Smooth muscle cell (in vitro differentiated cells): ENCODE data around the gene PAX1. TPM values are rescaled to one million over a fixed set of nuclear protein-coding genes. Genes with fewer than 3 reads are reported as not detected.

Experiments
- DNase-seq: peaks from one replicate; lab custom pipeline; 2025; ENCODE audit not compliant: unreplicated experiment; lab: John Stamatoyannopoulos, UW
- H2AFZ ChIP-seq: fragments of 200-600 bp; sonication (generic); 2 replicates; pipeline ENCODE4 v1.6.0; 2016; ENCODE audit warnings: antibody characterized with exemption, low read depth, mild to moderate bottlenecking
- H3F3A ChIP-seq: fragments of 200-600 bp; sonication (generic); 2 replicates; pipeline ENCODE4 v1.6.0; 2017; ENCODE audit warnings: antibody characterized with exemption, low read depth
- H3K27ac ChIP-seq: fragments of 200-600 bp; sonication (generic); 2 replicates; pipeline ENCODE4 v1.5.1; 2016; ENCODE audit warnings: low read depth, mild to moderate bottlenecking
- H3K27me3 ChIP-seq: fragments of 200-600 bp; sonication (generic); 2 replicates; pipeline ENCODE4 v1.6.1; 2016; ENCODE audit warnings: low read depth, mild to moderate bottlenecking
- H3K36me3 ChIP-seq: fragments of 200-600 bp; sonication (generic); 2 replicates; pipeline ENCODE4 v1.5.1; 2016; ENCODE audit warnings: low read depth
- H3K4me1 ChIP-seq: fragments of 200-600 bp; sonication (generic); 2 replicates; pipeline ENCODE4 v1.5.1; 2016; ENCODE audit warnings: low read depth
- H3K4me2 ChIP-seq: fragments of 200-600 bp; sonication (generic); 2 replicates; pipeline ENCODE4 v1.6.0; 2016; ENCODE audit warnings: mild to moderate bottlenecking
- H3K4me3 ChIP-seq: fragments of 200-600 bp; sonication (generic); 2 replicates; pipeline ENCODE4 v1.5.1; 2016; ENCODE audit warnings: mild to moderate bottlenecking
- H3K79me2 ChIP-seq: fragments of 200-600 bp; sonication (generic); 2 replicates; pipeline ENCODE4 v1.6.0; 2016; ENCODE audit warnings: low read depth, mild to moderate bottlenecking
- H3K9ac ChIP-seq: fragments of 200-600 bp; sonication (generic); 2 replicates; pipeline ENCODE4 v1.6.0; 2016; ENCODE audit warnings: low read depth
- H3K9me3 ChIP-seq: fragments of 200-600 bp; sonication (generic); replicated peaks from 2 replicates; pipeline ENCODE4 v1.5.1; 2016; ENCODE audit warnings: low read depth
- H4K20me1 ChIP-seq: fragments of 200-600 bp; sonication (generic); 2 replicates; pipeline ENCODE4 v1.6.0; 2016; ENCODE audit warnings: low read depth
- WGBS: methylation state at CpG from one replicate; pipeline ENCODE4 v1.1.7; 2016; ENCODE audit warnings: low lambda C conversion rate; 5-methylcytosine and 5-hydroxymethylcytosine counted together
- polyA plus RNA-seq: library from polyadenylated mRNA; unstranded; fragments of >200 nt; fragmentation: Nextera tagmentation; extraction: Ambion mirVana; gene quantifications from 2 replicates; pipeline ENCODE4 v1.2.1, GENCODE V29; 2016
- small RNA-seq: library from RNA; depleted of rRNA; stranded (forward); fragments of <200 nt; gene quantifications from one replicate; pipeline ENCODE3, GENCODE V24; 2014
- total RNA-seq: library from RNA; depleted of rRNA; stranded (reverse); fragments of >200 nt; gene quantifications from 2 replicates; pipeline ENCODE4 v1.2.3, GENCODE V29; 2014
- TF ChIP-seq, protein P1 (sequence below): fragments of 200-600 bp; sonication (generic); IDR thresholded peaks from 2 replicates; pipeline ENCODE4 v1.5.1; 2017; ENCODE audit warnings: borderline replicate concordance, mild to moderate bottlenecking, antibody characterized with exemption; ENCODE audit not compliant: insufficient read depth, poor library complexity, severe bottlenecking

Gene PAX1
- total and polyA plus RNA-seq, 2 experiments from 2014 or later = not detected

DNA sequence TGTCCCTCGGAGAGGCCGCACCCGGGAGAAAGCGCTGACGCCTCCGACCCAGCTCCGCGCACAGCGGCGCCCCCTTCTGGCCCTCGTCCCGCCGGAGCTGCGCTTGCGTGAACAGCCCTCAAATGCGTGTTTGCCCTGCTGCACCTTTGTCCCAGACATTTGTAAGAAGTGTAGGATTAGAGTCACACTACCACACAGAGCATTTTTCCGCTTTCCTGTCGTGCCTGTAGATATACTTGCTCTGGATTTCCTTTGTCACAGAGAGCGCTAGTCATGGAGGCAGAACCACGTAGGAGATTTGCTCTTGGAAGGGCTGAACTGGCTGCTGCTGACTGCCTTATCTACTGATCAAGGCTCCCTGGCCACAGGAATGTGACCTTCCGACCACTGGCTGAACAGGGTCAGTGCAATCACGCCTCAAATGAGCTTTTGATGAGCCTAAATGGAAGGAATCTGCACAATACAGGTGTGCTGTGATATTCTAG lies 62.3 kb downstream of the PAX1 start:
- Histone ChIP-seq H3K27ac (no peak overlapping the region), H4K20me1 (no peaks in the 10 kb centered on the region), H3K79me2 (no peaks in the 10 kb centered on the region), H3K9me3 (no peaks in the 10 kb centered on the region), H3K36me3 (no peaks in the 10 kb centered on the region), H3K4me1 (peaks cover 4% of the 10 kb centered on the region), H3F3A (no peaks in the 10 kb centered on the region), H2AFZ (no peak overlapping the region), H3K4me2 (no peak overlapping the region), H3K9ac (no peak overlapping the region), H3K4me3 (no peak overlapping the region), H3K27me3 (peaks cover 37% of the 10 kb centered on the region)
- TF ChIP-seq, protein P1, sequence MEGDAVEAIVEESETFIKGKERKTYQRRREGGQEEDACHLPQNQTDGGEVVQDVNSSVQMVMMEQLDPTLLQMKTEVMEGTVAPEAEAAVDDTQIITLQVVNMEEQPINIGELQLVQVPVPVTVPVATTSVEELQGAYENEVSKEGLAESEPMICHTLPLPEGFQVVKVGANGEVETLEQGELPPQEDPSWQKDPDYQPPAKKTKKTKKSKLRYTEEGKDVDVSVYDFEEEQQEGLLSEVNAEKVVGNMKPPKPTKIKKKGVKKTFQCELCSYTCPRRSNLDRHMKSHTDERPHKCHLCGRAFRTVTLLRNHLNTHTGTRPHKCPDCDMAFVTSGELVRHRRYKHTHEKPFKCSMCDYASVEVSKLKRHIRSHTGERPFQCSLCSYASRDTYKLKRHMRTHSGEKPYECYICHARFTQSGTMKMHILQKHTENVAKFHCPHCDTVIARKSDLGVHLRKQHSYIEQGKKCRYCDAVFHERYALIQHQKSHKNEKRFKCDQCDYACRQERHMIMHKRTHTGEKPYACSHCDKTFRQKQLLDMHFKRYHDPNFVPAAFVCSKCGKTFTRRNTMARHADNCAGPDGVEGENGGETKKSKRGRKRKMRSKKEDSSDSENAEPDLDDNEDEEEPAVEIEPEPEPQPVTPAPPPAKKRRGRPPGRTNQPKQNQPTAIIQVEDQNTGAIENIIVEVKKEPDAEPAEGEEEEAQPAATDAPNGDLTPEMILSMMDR = peak; percentile 40
- no peak for DNase-seq
- 2% methylated on average over 20 of the region's 22 CpGs for WGBS

Small RNA genes lying within 50 kb of the gene (small RNA-seq; reads per million reads assigned to genes)
- gene RPL41P1 = not detected

Other genes starting within 250 kb of the PAX1 start
- gene NKX2-2, start 191.6 kb upstream of the PAX1 start, total RNA-seq = not detected in 2 replicates
- not detected in 2 replicates for gene NKX2-2, start 191.6 kb upstream of the PAX1 start, polyA plus RNA-seq